Measurements from ENCODE around the gene HFM1.
"Not testable (repeated sequence)": the region's sequence is repeated elsewhere in the genome, so short reads cannot be mapped to it uniquely, and the experiment has no call there.

The HFM1 gene

GRCh38 chr1:91381844-91382243 lies 22.8 kb downstream of the HFM1 start:
- DNase-seq (ENCODE audit: low read depth in 1 of 2, low spot score in 1 of 2), result no peak
- TF ChIP-seq GABPA (IDR thresholded peaks at IDR 0.05; ENCODE audit: low read depth), result no peak
- no peak for TF ChIP-seq CTCF (IDR thresholded peaks at IDR 0.05; ENCODE audit: insufficient read depth, low read length)
- no peak for TF ChIP-seq POLR2AphosphoS5 (IDR thresholded peaks at IDR 0.05; ENCODE audit: low read depth)
- no peak for TF ChIP-seq SPI1 (IDR thresholded peaks at IDR 0.05; ENCODE audit: borderline replicate concordance, low read depth)
- TF ChIP-seq REST (IDR thresholded peaks at IDR 0.05; ENCODE audit: insufficient replicate concordance, low read depth), result no peak
- Histone ChIP-seq H3K4me3 (replicated peaks; ENCODE audit: insufficient read depth, low read length) (no peak overlapping the region), H3K27ac (replicated peaks) (no peak overlapping the region), H3K27me3 (ENCODE audit: insufficient read depth, poor library complexity, severe bottlenecking) (peaks cover 2% of the 10 kb centered on the region)

- H3K27ac ChIP-seq (replicated peaks), result no peak overlapping the region
Observed at GRCh38 chr1:91374086-91374485, 30.6 kb downstream of the HFM1 start.

GRCh38 chr1:91372230-91372629 lies 32.4 kb downstream of the HFM1 start:
- DNase-seq (ENCODE audit: low read depth in 1 of 2, low spot score in 1 of 2); H3K27ac ChIP-seq (replicated peaks); H3K27me3 ChIP-seq (ENCODE audit: insufficient read depth, poor library complexity, severe bottlenecking); H3K4me3 ChIP-seq (replicated peaks; ENCODE audit: insufficient read depth, low read length): not testable (repeated sequence)

More at GRCh38 chr1:91374086-91374485, 30.6 kb downstream of the HFM1 start:
- no peak for DNase-seq (ENCODE audit: low read depth in 1 of 2, low spot score in 1 of 2)
- TF ChIP-seq POLR2AphosphoS5 (IDR thresholded peaks at IDR 0.05; ENCODE audit: low read depth), result no peak
- no peak for TF ChIP-seq REST (IDR thresholded peaks at IDR 0.05; ENCODE audit: insufficient replicate concordance, low read depth)
- no peak for TF ChIP-seq SPI1 (IDR thresholded peaks at IDR 0.05; ENCODE audit: borderline replicate concordance, low read depth)
- TF ChIP-seq GABPA (IDR thresholded peaks at IDR 0.05; ENCODE audit: low read depth), result no peak
- TF ChIP-seq CTCF (IDR thresholded peaks at IDR 0.05; ENCODE audit: insufficient read depth, low read length), result no peak
- no peak overlapping the region for H3K4me3 ChIP-seq (replicated peaks; ENCODE audit: insufficient read depth, low read length)
- H3K27me3 ChIP-seq (ENCODE audit: insufficient read depth, poor library complexity, severe bottlenecking), result no peaks in the 10 kb centered on the region

GRCh38 chr1:91349524-91349923 lies 55.1 kb downstream of the HFM1 start:
- no peak for TF ChIP-seq POLR2AphosphoS5 (IDR thresholded peaks at IDR 0.05; ENCODE audit: low read depth)
- TF ChIP-seq REST (IDR thresholded peaks at IDR 0.05; ENCODE audit: insufficient replicate concordance, low read depth), result no peak
- no peak for TF ChIP-seq SPI1 (IDR thresholded peaks at IDR 0.05; ENCODE audit: borderline replicate concordance, low read depth)
- TF ChIP-seq CTCF (IDR thresholded peaks at IDR 0.05; ENCODE audit: insufficient read depth, low read length), result no peak
- TF ChIP-seq GABPA (IDR thresholded peaks at IDR 0.05; ENCODE audit: low read depth), result no peak
- DNase-seq (ENCODE audit: low read depth in 1 of 2, low spot score in 1 of 2), result no peak

More at GRCh38 chr1:91349524-91349923, 55.1 kb downstream of the HFM1 start:
- H3K27me3 ChIP-seq (ENCODE audit: insufficient read depth, poor library complexity, severe bottlenecking), result no peaks in the 10 kb centered on the region
- H3K27ac ChIP-seq (replicated peaks), result no peak overlapping the region
- H3K4me3 ChIP-seq (replicated peaks; ENCODE audit: insufficient read depth, low read length), result no peak overlapping the region
